Uterus (tissue), 2 donors: ENCODE data around the gene LIMS2.

Source experiments
- CTCF ChIP-seq, 4 experiments: fragments of 200-600 bp in 2 of 4; fragments of 450-650 bp in 2 of 4; sonication (generic) in 2 of 4; IDR thresholded peaks; one replicate each; pipeline ENCODE4 v1.5.1; 2016 to 2019; ENCODE audit warnings: antibody characterized with exemption in 4 of 4, mild to moderate bottlenecking in 2 of 4, moderate library complexity in 1 of 4
- POLR2A ChIP-seq, 2 donors: fragments of 450-650 bp; IDR thresholded peaks; one replicate each; pipeline ENCODE4 v1.6.1; 2016; ENCODE audit warnings: antibody characterized with exemption in 2 of 2, mild to moderate bottlenecking in 1 of 2, moderate library complexity in 1 of 2

GRCh38 chr2:127675331-127676261, at the start of gene LIMS2:
- TF ChIP-seq CTCF (IDR thresholded peaks at IDR 0.05) = peak in 1 of 4 experiments; percentile 28
- TF ChIP-seq POLR2A (IDR thresholded peaks at IDR 0.05) = no peak
